Panc1 (cell line): ENCODE data around the gene KCNQ1. TPM values are rescaled to one million over a fixed set of nuclear protein-coding genes. Genes with fewer than 3 reads are reported as not detected.
"Not testable (repeated sequence)": the region's sequence is repeated elsewhere in the genome, so short reads cannot be mapped to it uniquely, and the experiment has no call there.

Experiments
- ATAC-seq: fragments of 200-7000 bp; cut with Tn5 transposase; 2 replicates; pipeline ENCODE4 v1.9.1; 2020; ENCODE audit warnings: mild to moderate bottlenecking, moderate library complexity
- BruUV-seq: library from RNA; stranded (reverse); fragments of 400-500 nt; replicated peaks from 2 replicates; lab custom pipeline; 2021; lab: Mats Ljungman, UMichigan
- CTCF ChIA-PET: fragments of 300-600 bp; sonication (Branson Sonifier 250); formaldehyde crosslinking; loops from one replicate; lab custom pipeline; 2022; ENCODE audit warnings: antibody characterized with exemption; lab: Charles Lee
- POLR2A ChIA-PET: fragments of 300-600 bp; sonication (Branson Sonifier 250); formaldehyde crosslinking; loops from one replicate; lab custom pipeline; 2022; ENCODE audit warnings: antibody characterized with exemption; lab: Charles Lee
- DNase-seq: peaks from one replicate; pipeline ENCODE4 v3.0.0-alpha.2; 2010; ENCODE audit warnings: low read depth, low spot score
- H3K27ac ChIP-seq: 2 replicates; pipeline ENCODE4 v1.5.1; 2011; ENCODE audit warnings: mild to moderate bottlenecking, low read length, inconsistent platforms
- H3K27me3 ChIP-seq: fragments of 200-500 bp; sonication (Bioruptor generic); 2 replicates; pipeline ENCODE4 v1.6.0; 2014; ENCODE audit warnings: low read length, inconsistent platforms; ENCODE audit not compliant: control insufficient read depth, insufficient read depth
- H3K36me3 ChIP-seq: fragments of 200-500 bp; sonication (Bioruptor generic); 2 replicates; pipeline ENCODE4 v1.5.1; 2014; ENCODE audit warnings: inconsistent platforms, mild to moderate bottlenecking, low read length, moderate library complexity; ENCODE audit not compliant: control insufficient read depth, insufficient read depth
- H3K4me1 ChIP-seq: 2 replicates; pipeline ENCODE4 v1.5.1; 2011; ENCODE audit warnings: inconsistent platforms, mild to moderate bottlenecking, low read length, moderate library complexity; ENCODE audit not compliant: control insufficient read depth, insufficient read depth
- H3K4me3 ChIP-seq, 2 experiments: 2 replicates each; pipeline ENCODE4 v1.5.1; 2011 to 2012; ENCODE audit warnings: low read depth in 2 of 2, low read length in 2 of 2, mild to moderate bottlenecking in 2 of 2, inconsistent platforms in 1 of 2, moderate library complexity in 1 of 2
- H3K9me3 ChIP-seq: fragments of 200-500 bp; sonication (Bioruptor generic); 2 replicates; pipeline ENCODE4 v1.5.1; 2014; ENCODE audit warnings: low read depth, mild to moderate bottlenecking, inconsistent platforms, low read length, moderate library complexity; ENCODE audit not compliant: control insufficient read depth, insufficient read depth
- CTCF ChIP-seq: fragments of 450-650 bp; IDR thresholded peaks from 2 replicates; pipeline ENCODE4 v1.5.1; 2017; ENCODE audit warnings: mild to moderate bottlenecking
- POLR2AphosphoS5 ChIP-seq: IDR thresholded peaks from 2 replicates; pipeline ENCODE4 v1.6.1; 2012; ENCODE audit warnings: mild to moderate bottlenecking, low read depth, low read length, moderate library complexity
- REST ChIP-seq, 2 experiments: IDR thresholded peaks; 2 replicates each; pipeline ENCODE4 v1.6.1; 2011 to 2012; ENCODE audit warnings: low read depth in 2 of 2, control low read depth in 1 of 2, low read length in 1 of 2, mild to moderate bottlenecking in 1 of 2, moderate library complexity in 1 of 2; ENCODE audit not compliant: insufficient read depth in 1 of 2
- SIN3A ChIP-seq: IDR thresholded peaks from 2 replicates; pipeline ENCODE4 v1.6.1; 2012; ENCODE audit warnings: low read depth, mild to moderate bottlenecking, low read length, moderate library complexity, borderline replicate concordance; ENCODE audit not compliant: insufficient read depth
- TCF7L2 ChIP-seq: IDR thresholded peaks from 2 replicates; pipeline ENCODE4 v1.6.1; 2011; ENCODE audit warnings: mild to moderate bottlenecking, low read depth, low read length, inconsistent platforms
- in situ Hi-C: cut with HindIII; loops from 2 replicates; pipeline ENCODE4 v1.10.0; 2016; ENCODE audit warnings: low sequenced_read_pairs, low pct_unique_long_range_greater_than_20kb
- intact Hi-C: fragments of 100-400 bp; cut with micrococcal nuclease; formaldehyde crosslinking; loops from one replicate; pipeline ENCODE4 v1.10.0; 2022; ENCODE audit not compliant: unreplicated experiment
- total RNA-seq: library from RNA; stranded (reverse); gene quantifications from one replicate; pipeline ENCODE4 v1.2.1, GENCODE V29; 2021; ENCODE audit not compliant: unreplicated experiment

KCNQ1 gene
- total RNA-seq, 1 experiment from 2014 or later = 1.0 TPM

DNA sequence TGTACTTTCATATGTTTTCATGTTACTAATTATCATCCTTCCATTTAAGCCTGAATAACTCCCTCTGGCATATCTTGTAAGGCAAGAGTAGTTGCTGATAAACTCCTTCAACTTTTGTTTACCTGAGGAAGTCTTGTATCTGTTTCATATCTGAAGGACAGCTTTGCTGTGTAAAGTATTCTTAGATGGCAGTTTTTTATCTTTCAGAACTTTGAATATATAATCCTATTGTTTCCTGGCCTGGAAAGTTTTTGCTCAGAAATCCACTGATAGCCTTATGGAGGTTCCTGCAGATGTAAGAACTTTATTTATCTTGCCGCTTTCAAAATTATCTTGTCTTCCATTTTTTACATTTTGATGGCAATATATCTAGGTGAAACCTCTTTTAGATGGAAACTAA, 185.9 kb downstream of the KCNQ1 start:
- H3K27ac ChIP-seq = no peak overlapping the region
- no peak for TF ChIP-seq TCF7L2
- no peak for TF ChIP-seq SIN3A
- TF ChIP-seq POLR2AphosphoS5 = no peak
- TF ChIP-seq CTCF = no peak
- no peak for TF ChIP-seq REST (IDR thresholded peaks at IDR 0.05; ENCODE audit: insufficient read depth in 1 of 2, low read depth in 2 of 2, low read length in 1 of 2)
- CTCF ChIA-PET = no interaction called here
- no peaks in the 10 kb centered on the region for H3K4me1 ChIP-seq
- H3K36me3 ChIP-seq = no peaks in the 10 kb centered on the region
- H3K4me3 ChIP-seq = no peak overlapping the region
- no peak for DNase-seq
- POLR2A ChIA-PET = no interaction called here
- in situ Hi-C loops (no loop called here), intact Hi-C loops (no loop called here)
- BruUV-seq = no TSS peak
- peaks cover 3% of the 10 kb centered on the region; the same call in 1 of the 2 replicates for H3K27me3 ChIP-seq
- no peak for ATAC-seq
- peaks cover 31% of the 10 kb centered on the region for H3K9me3 ChIP-seq

DNA sequence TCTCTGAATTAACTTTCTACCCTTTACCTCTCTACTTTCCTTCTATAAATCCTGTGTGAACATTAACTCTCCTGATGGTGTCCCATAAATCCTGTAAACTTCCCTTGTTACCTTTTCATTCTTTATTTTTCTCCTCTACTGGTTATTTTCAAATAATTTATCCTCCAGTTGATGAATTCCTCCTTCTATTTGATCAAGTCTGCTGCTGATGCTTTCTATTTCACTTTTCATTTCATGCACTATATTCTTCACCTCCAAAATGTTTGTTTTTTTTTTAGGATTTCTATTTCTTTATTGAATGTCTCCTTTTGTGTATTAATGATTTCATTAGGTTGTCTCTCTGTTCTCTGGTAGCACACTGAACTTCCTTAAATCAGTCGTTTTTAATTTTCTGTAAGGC, 186.4 kb downstream of the KCNQ1 start:
- H3K27me3 ChIP-seq = peaks cover 3% of the 10 kb centered on the region; the same call in 1 of the 2 replicates
- no peaks in the 10 kb centered on the region for H3K4me1 ChIP-seq
- POLR2A ChIA-PET = no interaction called here
- no peak for DNase-seq
- peaks cover 31% of the 10 kb centered on the region for H3K9me3 ChIP-seq
- CTCF ChIA-PET = no interaction called here
- no peak for ATAC-seq
- no peak overlapping the region for H3K4me3 ChIP-seq
- no TSS peak for BruUV-seq
- in situ Hi-C loops (no loop called here), intact Hi-C loops (no loop called here)
- no peak for TF ChIP-seq CTCF
- no peak for TF ChIP-seq SIN3A
- no peak for TF ChIP-seq REST (IDR thresholded peaks at IDR 0.05; ENCODE audit: insufficient read depth in 1 of 2, low read depth in 2 of 2, low read length in 1 of 2)
- TF ChIP-seq TCF7L2 = no peak
- no peak for TF ChIP-seq POLR2AphosphoS5
- no peaks in the 10 kb centered on the region for H3K36me3 ChIP-seq
- H3K27ac ChIP-seq = no peak overlapping the region

DNA sequence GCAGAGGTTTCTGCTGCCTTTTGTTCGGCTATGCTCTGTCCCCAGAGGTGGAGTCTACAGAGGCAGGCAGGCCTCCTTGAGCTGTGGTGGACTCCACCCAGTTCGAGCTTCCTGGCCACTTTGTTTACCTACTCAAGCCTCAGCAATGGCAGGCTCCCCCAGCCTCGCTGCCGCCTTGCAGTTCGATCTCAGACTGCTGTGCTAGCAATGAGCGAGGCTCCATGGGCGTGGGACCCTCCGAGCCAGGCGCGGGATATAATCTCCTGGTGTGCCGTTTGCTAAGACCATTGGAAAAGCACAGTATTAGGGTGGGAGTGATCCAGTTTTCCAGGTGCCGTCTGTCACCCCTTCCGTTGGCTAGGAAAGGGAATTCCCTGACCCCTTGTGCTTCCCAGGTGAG, 195.0 kb downstream of the KCNQ1 start:
- H3K27me3 ChIP-seq, in situ Hi-C loops, H3K4me3 ChIP-seq, DNase-seq, intact Hi-C loops, H3K27ac ChIP-seq, H3K4me1 ChIP-seq, BruUV-seq, ATAC-seq, POLR2A ChIA-PET, H3K36me3 ChIP-seq: not testable (repeated sequence)
- peaks cover 26% of the 10 kb centered on the region; the same call in 1 of the 2 replicates for H3K9me3 ChIP-seq
- CTCF ChIA-PET = interaction anchor here (0.6 kb wide), 1 partner anchor 198 kb away, joined by 3 read pairs; no protein-coding TSS in a partner anchor
